Fibroblast of mammary gland (primary cell): ENCODE results near the gene NR6A1.

Experiments
- DNase-seq: peaks from one replicate; pipeline ENCODE4 v3.0.0-alpha.2; 2010; ENCODE audit warnings: low read depth
- H3K4me3 ChIP-seq: 2 replicates; pipeline ENCODE4 v1.5.1; 2011; ENCODE audit warnings: low read depth, mild to moderate bottlenecking, low read length, moderate library complexity; ENCODE audit not compliant: control insufficient read depth
- TF ChIP-seq, protein P1 (sequence below): conservative IDR thresholded peaks from 2 replicates; pipeline ENCODE4 v1.5.1; 2011; ENCODE audit warnings: low read depth, low read length, inconsistent platforms; ENCODE audit not compliant: control insufficient read depth, insufficient read depth

The NR6A1 gene

DNA sequence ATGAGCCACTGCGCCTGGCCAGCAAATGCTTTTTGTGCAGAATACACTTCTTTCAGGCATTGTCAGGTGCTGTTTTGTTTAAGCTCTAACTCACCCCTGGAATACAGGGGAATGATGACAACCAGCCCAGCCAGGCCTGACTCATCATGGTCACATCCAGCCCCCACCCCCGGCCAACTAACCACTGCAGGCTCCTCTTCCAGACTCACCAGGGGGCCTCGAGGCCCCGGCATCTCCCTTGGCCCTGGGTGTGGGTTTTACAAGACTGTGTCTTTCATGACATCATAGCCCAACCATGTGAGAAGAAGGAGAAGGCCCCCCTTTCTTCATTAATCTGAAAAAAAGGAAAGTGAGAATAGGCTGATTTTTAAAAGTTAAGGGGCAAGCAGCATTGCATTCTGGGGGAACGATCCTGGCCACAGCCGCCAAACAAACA, 41.3 kb upstream of the NR6A1 start:
- DNase-seq, result peak; percentile 98
- no peak overlapping the region for H3K4me3 ChIP-seq
- TF ChIP-seq, protein P1, sequence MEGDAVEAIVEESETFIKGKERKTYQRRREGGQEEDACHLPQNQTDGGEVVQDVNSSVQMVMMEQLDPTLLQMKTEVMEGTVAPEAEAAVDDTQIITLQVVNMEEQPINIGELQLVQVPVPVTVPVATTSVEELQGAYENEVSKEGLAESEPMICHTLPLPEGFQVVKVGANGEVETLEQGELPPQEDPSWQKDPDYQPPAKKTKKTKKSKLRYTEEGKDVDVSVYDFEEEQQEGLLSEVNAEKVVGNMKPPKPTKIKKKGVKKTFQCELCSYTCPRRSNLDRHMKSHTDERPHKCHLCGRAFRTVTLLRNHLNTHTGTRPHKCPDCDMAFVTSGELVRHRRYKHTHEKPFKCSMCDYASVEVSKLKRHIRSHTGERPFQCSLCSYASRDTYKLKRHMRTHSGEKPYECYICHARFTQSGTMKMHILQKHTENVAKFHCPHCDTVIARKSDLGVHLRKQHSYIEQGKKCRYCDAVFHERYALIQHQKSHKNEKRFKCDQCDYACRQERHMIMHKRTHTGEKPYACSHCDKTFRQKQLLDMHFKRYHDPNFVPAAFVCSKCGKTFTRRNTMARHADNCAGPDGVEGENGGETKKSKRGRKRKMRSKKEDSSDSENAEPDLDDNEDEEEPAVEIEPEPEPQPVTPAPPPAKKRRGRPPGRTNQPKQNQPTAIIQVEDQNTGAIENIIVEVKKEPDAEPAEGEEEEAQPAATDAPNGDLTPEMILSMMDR, result no peak

DNA sequence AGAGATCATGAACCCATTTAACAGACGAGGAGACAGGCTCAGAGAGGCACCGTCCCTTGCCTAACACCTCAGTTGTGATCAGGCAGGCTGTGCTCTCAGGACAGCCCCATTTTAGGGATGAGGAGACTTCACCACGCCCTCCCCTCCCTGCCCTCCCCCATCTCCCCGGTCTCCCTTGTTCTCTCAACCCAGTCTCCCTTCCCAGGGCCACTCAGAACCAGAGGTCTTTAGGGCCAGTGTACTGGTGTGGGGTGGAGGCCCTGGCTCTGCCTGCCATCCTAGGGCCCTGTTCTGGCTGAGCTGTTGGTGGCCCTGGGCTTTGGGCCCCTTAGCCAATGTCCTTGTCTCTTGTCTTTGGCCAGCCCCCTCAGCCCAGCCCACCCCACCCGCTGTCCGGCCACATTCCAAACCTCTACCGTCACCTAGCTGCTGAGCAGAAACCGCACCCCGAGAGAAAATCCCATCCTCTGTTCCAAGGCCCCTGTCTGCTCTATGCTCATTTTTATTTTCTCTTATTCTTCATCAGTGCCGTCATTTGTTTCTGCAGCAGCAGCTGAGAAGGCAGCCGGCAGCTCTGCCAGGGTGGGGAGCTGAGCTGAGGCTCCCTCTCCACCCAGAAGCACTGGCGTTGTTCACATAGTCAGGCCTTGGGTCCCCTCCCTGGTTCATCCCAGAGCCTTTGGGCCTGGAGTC, 39.7 kb upstream of the NR6A1 start:
- no peak overlapping the region for H3K4me3 ChIP-seq
- DNase-seq, result peak; percentile 83
- TF ChIP-seq, protein P1, result no peak

DNA sequence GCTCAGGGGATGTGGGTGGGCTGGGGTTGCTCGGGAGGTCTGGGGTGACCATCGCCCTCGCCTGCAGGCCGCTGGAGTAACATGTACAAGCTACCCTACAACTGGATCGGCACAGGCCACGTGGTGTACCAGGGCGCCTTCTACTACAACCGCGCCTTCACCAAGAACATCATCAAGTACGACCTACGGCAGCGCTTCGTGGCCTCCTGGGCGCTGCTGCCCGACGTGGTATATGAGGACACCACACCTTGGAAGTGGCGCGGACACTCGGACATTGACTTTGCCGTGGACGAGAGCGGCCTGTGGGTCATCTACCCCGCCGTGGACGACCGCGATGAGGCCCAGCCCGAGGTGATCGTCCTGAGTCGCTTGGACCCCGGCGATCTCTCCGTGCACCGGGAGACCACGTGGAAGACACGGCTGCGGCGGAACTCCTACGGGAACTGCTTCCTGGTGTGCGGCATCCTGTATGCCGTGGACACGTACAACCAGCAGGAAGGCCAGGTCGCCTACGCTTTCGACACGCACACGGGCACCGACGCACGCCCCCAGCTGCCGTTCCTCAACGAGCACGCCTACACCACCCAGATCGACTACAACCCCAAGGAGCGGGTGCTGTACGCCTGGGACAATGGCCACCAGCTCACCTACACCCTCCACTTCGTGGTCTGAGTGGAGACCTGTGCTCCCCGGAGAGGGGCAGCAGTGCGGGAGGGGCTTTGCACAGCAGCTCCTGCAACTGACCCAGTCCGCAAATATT, 38.8 kb upstream of the NR6A1 start:
- no peak overlapping the region for H3K4me3 ChIP-seq
- TF ChIP-seq, protein P1, result no peak

DNA sequence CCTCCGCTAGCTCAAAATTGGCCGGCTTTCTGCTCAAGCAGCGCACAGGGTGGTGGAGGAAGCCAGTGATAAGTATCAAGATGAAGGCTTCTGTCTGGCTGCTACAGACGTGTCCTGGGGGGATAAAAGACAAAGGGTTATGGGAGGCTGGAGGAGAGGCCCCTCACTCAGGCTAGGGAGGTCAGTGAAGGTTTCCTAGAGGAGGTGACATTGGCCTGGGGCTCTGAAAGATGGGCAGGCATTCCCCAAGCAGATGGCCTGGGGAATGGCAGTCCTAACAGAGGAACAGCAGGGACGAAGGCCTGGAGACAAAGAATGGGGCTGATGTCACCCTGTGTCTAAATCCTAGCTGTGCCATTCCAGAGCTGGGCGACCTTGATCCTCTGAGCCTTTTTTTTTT, 38.1 kb upstream of the NR6A1 start:
- no peak overlapping the region for H3K4me3 ChIP-seq
- no peak for DNase-seq
- TF ChIP-seq, protein P1, result no peak

More for the DNA sequence above, 38.8 kb upstream of the NR6A1 start:
- DNase-seq, result no peak

DNA sequence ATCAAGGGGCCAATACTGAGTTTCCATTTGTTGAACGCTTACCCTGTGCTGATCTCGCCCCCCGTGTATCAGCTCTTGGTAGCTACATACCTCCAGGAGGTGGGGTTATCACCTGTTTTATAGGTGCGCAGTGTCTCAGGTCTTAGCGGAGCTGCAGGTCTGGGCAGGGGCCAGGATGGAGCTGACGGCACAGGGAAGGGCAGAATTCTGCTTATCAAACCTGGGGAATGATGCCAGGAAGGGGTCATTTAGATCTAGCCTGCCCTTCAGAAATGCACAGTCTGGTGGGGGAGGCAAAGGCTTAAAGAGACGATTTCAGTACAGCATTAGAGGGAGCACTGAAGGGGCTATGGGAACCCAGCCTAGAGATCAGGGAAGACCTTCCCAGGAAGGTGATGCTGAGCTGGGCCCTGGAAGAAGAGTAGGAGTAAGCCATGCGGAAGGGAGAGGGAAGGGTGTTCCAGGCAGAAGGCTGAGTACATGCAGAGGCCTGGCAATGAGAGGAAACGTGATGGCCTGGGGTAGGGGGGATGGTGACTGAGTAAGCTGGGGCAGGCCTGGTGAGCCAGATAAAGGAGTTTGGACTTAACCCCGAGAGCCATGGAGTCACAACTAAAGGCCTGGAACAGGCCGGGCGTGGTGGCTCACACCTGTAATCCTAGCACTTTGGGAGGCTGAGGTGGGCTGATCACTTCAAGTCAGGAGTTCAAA, 37.3 kb upstream of the NR6A1 start:
- DNase-seq, result no peak
- TF ChIP-seq, protein P1, result no peak
- no peak overlapping the region for H3K4me3 ChIP-seq

DNA sequence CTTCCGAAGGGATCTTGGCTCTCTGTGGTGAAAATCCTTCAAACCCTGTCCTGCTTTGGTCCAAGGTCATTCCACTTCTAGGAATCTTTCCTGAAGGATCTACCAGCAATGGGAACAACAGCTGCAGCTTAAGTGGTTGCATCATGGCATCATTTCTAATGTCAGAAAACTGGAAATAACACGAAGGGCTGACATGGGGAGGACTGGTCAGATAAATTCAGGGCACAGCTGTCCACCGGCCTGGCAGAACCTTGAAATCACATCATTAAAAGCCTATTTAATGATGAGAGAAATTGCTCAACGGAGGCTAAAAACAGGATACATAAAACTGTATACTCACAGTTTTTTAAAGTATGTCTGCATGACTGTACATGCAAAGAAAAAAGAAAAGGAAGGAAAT, 34.1 kb upstream of the NR6A1 start:
- TF ChIP-seq, protein P1, result no peak
- no peak overlapping the region for H3K4me3 ChIP-seq
- DNase-seq, result no peak
